DND-41 (cell line): Measurements from ENCODE around the gene SLC9A7.

Experiments
- EZH2 ChIP-seq: IDR thresholded peaks from 3 replicates; pipeline ENCODE4 v1.6.1; 2012; ENCODE audit warnings: borderline replicate concordance, low read depth, mild to moderate bottlenecking, moderate library complexity, low read length, inconsistent platforms; ENCODE audit not compliant: severe bottlenecking
- TF ChIP-seq, protein P1 (sequence below): IDR thresholded peaks from 2 replicates; pipeline ENCODE4 v1.5.1; 2012; ENCODE audit warnings: borderline replicate concordance, low read length, moderate library complexity, mild to moderate bottlenecking; ENCODE audit not compliant: poor library complexity, severe bottlenecking; ENCODE audit errors: extremely low read depth

DNA sequence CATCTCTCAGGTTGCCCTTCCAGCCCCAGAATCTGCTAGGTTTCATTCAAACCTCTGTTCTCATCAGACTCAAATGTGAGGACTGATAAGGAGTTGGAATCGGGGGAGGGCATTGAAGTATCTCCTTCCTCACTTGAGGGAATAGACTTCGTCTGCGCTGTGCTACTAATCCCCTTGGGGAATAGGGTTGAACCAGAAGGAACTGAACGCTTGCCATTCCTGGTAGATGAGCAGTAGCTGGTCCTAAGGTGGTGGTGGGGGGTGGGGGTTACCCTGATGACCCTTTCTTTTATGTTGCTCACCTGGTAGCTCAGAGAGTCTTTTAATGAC lies 692 bp upstream of the SLC9A7 start:
- TF ChIP-seq, protein P1, sequence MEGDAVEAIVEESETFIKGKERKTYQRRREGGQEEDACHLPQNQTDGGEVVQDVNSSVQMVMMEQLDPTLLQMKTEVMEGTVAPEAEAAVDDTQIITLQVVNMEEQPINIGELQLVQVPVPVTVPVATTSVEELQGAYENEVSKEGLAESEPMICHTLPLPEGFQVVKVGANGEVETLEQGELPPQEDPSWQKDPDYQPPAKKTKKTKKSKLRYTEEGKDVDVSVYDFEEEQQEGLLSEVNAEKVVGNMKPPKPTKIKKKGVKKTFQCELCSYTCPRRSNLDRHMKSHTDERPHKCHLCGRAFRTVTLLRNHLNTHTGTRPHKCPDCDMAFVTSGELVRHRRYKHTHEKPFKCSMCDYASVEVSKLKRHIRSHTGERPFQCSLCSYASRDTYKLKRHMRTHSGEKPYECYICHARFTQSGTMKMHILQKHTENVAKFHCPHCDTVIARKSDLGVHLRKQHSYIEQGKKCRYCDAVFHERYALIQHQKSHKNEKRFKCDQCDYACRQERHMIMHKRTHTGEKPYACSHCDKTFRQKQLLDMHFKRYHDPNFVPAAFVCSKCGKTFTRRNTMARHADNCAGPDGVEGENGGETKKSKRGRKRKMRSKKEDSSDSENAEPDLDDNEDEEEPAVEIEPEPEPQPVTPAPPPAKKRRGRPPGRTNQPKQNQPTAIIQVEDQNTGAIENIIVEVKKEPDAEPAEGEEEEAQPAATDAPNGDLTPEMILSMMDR: no peak
- TF ChIP-seq EZH2: no peak
